Stimulated activated CD8-positive, alpha-beta memory T cell treated with anti-CD3 and anti-CD28 coated beads, Interleukin-12 subunit alpha, Interleukin-12 subunit beta, amount 100 ng/mL, for 4 hours (primary cell): ENCODE measurements around the gene ESR2.
"Not testable (repeated sequence)": the region's sequence is repeated elsewhere in the genome, so short reads cannot be mapped to it uniquely, and the experiment has no call there.

Experiments used
- DNase-seq: peaks from one replicate; pipeline ENCODE4 v3.0.0-alpha.2; 2020; ENCODE audit warnings: low read depth

ESR2 gene

GRCh38 chr14:64126548-64126947, 167.6 kb downstream of the ESR2 start:
- DNase-seq, result no peak

- DNase-seq, result no peak
These were observed 168.9 kb downstream of the ESR2 start for GRCh38 chr14:64125270-64125669.

- DNase-seq, result no peak
These were observed 170.8 kb downstream of the ESR2 start for GRCh38 chr14:64123241-64123822.

- no peak for DNase-seq
These were observed 174.2 kb downstream of the ESR2 start for GRCh38 chr14:64119980-64120379.

GRCh38 chr14:64119500-64119899, 174.7 kb downstream of the ESR2 start:
- DNase-seq, result no peak

GRCh38 chr14:64118892-64119291, 175.3 kb downstream of the ESR2 start:
- DNase-seq, result no peak

GRCh38 chr14:64118403-64118742, 175.8 kb downstream of the ESR2 start:
- DNase-seq, result not testable (repeated sequence)

GRCh38 chr14:64117671-64118402, 176.3 kb downstream of the ESR2 start:
- no peak for DNase-seq

- DNase-seq, result no peak
These were observed 178.8 kb downstream of the ESR2 start for GRCh38 chr14:64115401-64115800.

GRCh38 chr14:64114796-64115195, 179.4 kb downstream of the ESR2 start:
- DNase-seq, result no peak

GRCh38 chr14:64114166-64114565, 180.0 kb downstream of the ESR2 start:
- DNase-seq, result no peak

GRCh38 chr14:64112867-64113678, 181.1 kb downstream of the ESR2 start:
- no peak for DNase-seq

GRCh38 chr14:64110802-64111201, 183.4 kb downstream of the ESR2 start:
- no peak for DNase-seq

GRCh38 chr14:64109819-64110554, 184.2 kb downstream of the ESR2 start:
- DNase-seq, result no peak

- DNase-seq, result no peak
These were observed 186.7 kb downstream of the ESR2 start for GRCh38 chr14:64107438-64107837.

- no peak for DNase-seq
These were observed 196.1 kb downstream of the ESR2 start for GRCh38 chr14:64098120-64098519.

GRCh38 chr14:64095620-64096019, 198.6 kb downstream of the ESR2 start:
- DNase-seq, result no peak

GRCh38 chr14:64092940-64093339, 201.2 kb downstream of the ESR2 start:
- DNase-seq, result no peak

GRCh38 chr14:64092338-64092737, 201.8 kb downstream of the ESR2 start:
- no peak for DNase-seq

- DNase-seq, result no peak
These were observed 203.0 kb downstream of the ESR2 start for GRCh38 chr14:64091217-64091616.

GRCh38 chr14:64089920-64090319, 204.3 kb downstream of the ESR2 start:
- no peak for DNase-seq

GRCh38 chr14:64088647-64088964, 205.6 kb downstream of the ESR2 start:
- DNase-seq, result no peak

GRCh38 chr14:64082837-64083236, 211.3 kb downstream of the ESR2 start:
- DNase-seq, result no peak
